HG02642 (cell line): Measurements from ENCODE around the gene FCHSD1.

ENCODE experiments used
- ATAC-seq: cut with Tn5 transposase; IDR thresholded peaks from one replicate; pipeline ENCODE4 v1.9.1; 2021; ENCODE audit warnings: mild to moderate bottlenecking; ENCODE audit not compliant: unreplicated experiment, poor library complexity

The FCHSD1 gene

DNA sequence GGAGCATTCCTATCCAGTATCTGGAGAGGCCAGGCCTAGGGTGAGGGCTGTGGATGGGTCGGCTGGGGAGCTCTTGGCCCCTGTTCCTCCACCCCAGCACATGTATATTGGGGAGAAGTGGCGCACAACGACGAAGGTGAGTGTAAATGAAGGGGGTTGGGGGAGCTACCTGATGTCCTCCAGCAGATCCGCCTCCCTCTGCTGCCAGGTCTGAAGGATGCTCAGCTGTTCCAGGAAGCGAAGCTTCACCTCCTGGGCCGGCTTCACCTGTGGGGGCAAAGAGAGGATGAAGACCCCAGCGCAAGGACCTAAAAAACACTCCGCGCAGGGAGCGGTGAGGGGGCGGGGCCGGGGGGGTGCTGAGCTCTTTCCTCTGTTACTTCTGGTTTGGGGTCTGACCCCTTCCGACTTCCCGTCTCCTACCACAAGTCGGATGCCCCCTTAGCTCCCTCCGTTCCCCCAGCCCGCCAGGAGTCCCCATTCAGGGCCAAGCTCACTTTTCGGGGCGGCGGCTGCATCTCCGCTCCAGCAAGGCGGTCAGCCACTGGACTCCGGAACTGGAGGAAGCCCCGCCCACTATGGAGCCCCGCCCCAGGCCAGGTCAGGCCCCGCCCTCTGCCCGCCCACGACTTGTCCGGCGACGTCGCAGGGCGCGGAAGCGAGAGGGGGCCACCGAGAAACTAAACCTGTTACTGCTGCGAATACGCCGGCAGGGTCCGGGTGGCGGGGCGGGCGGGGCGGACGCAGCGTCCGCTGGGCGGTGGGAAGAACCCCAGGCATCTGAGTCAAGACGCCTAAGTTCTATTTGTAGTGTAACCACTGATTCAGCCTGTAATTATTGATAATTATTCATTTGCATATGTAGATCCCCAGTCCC lies at the start of gene FCHSD1:
FCHSD1 (minus strand) TSS at position 568 of the 877 bp plus-strand sequence; CDS start at position 518, 50 bp downstream.
- ATAC-seq = peak; percentile 98

GRCh38 chr5:141697586-141697985 lies 46.4 kb upstream of the FCHSD1 start:
- no peak for ATAC-seq

DNA sequence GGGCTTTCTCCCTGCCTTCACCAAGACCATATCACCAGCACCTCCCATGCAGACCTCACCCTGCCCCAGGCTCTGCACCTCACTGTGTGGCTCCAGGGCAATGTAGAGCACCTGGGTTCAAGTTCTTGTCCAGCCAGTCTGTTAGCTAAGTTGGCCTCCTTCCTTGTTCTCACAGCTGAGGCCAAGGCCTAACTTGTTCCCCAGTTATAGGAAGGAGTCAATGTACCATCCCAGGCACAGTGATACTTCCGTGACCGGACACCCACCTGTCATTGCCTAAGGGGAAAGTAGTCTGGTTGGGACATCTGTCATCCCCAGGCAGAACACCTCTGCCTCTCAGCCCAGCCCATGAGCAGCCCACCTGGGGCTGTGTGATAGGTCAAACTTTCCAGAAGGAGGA lies 45.2 kb upstream of the FCHSD1 start:
- ATAC-seq = no peak

- ATAC-seq = no peak
These were observed 44.5 kb upstream of the FCHSD1 start for GRCh38 chr5:141695627-141696215.

- no peak for ATAC-seq
These were observed 43.3 kb upstream of the FCHSD1 start for GRCh38 chr5:141694479-141694878.

GRCh38 chr5:141692919-141693725 lies 41.9 kb upstream of the FCHSD1 start:
- ATAC-seq = no peak

GRCh38 chr5:141692533-141692888 lies 41.3 kb upstream of the FCHSD1 start:
- ATAC-seq = no peak

- peak; percentile 95 for ATAC-seq
These were observed 40.8 kb upstream of the FCHSD1 start for GRCh38 chr5:141691867-141692532.

GRCh38 chr5:141691286-141691866 lies 40.2 kb upstream of the FCHSD1 start:
- no peak for ATAC-seq

GRCh38 chr5:141686648-141687416 lies 35.6 kb upstream of the FCHSD1 start:
- no peak for ATAC-seq

GRCh38 chr5:141685591-141685990 lies 34.4 kb upstream of the FCHSD1 start:
- ATAC-seq = no peak

DNA sequence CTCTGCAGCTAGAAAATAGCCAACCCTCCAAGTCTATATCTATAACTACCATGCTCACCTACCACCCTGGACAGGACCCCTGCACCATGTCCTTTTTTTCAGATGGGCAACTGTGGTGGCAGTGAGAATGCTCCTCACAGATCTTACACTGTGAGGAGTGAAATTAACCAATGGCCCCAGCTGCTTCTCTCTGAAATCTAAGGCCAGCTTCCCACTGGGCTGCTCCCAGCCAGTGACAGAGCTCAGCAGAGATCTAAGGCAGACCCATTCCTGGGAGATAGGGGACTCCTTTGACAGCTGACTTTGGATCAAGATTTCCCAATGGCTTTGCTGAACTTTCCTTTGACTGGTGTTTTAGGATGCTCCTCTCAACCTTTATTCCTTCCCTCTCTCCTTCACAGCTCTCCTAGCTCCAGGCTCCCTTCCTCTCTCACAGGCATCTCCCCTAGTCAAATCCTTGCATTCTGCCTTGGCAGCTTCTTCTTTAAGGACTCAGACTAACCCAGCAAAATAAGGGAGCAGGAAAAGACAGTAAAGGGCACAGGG lies 32.5 kb upstream of the FCHSD1 start:
- ATAC-seq = no peak

DNA sequence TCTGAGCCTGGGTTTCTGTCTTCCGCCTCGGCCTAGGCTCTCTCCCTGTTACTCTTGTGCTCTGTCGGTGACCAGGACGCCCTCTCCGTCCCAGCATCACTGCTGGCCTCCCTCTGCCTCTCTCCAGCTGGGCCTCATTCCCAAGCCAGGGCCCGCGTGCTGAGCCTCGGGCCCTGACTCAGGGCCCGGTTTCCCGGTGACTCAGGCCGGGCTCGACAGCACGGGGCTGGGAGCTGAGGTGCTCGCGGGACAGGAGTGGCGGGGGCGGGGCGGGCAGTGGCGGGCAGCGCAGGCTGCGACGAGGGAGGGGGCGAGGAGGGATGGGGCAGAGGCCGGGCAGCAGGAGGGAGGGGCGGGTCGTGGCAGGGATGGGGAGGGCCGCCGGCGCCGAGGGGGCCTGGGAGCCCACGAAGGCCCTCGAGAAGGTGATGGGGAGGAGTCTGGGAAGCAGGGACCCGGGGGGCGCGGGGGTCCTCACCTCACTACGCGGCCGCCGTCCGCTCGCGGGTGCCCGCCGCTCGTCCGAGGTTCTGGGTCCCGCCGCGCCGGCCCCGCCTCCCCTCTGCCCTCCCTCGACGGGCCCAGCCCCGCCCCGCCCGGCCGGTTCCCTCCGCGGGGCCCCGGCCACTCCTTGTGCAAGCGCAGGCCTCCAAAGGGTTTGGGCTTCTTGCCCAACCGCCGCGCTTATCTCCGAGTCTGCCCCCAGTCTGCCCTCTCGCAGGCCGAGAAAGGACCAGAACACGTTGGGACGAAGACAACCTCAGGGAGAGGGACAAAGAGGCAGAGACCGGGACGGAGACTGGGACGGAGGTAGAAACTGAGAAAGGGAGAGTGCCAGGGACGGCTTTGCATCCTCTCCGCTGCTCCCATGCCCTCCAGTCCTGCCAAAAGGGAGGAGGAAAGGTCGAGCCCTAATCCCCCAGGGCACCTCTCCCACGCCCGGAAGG lies 30.8 kb upstream of the FCHSD1 start, which contains the start of gene ARAP3:
ARAP3 (minus strand) TSS at position 536 of the 947 bp plus-strand sequence. CDS start 1,744 bp downstream, outside the sequence.
- ATAC-seq = no peak

GRCh38 chr5:141681295-141681694 lies 30.1 kb upstream of the FCHSD1 start:
- ATAC-seq = no peak

GRCh38 chr5:141680751-141681201 lies 29.6 kb upstream of the FCHSD1 start:
- ATAC-seq = no peak

DNA sequence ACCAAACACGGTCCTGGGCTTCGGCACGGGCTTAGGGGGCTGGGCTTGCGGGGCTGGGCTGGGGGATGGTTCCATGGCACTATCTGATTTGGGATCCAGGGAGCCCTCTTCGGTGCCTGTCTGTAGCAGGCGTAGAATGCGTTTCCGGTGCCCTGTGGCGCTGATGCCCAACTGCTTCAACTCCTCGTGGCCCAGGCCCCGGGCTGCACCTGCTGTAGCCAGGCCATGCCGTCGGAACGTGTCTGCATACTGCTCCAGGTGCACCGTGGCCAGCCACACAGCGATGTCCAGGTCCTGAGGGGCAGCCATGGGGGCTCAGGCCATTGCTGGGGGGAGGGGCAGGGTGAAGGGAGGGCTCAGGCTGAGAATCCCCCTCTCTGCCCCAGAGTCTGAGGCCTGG lies 29.0 kb upstream of the FCHSD1 start:
- ATAC-seq = no peak

DNA sequence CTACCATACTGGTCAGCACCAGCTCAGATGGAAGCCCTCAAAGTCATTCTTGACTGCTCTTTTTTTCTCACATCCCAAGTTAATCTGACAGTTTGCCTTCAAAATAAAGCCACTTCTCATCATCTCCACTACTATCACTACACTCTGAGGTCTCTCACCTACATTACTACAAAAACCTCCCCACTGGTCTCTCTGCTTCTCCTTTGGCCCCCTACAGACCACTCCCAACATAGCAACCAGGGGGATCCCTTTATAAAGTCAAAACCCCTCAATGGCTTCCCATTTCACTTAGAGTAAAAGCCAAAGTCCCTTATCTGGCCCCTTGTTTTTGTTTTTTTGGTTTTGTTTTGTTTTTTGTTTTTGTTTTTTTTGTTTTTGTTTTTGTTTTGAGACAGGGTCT lies 26.2 kb upstream of the FCHSD1 start:
- no peak for ATAC-seq

- ATAC-seq = no peak
These were observed 24.5 kb upstream of the FCHSD1 start for GRCh38 chr5:141675672-141676071.
